Nephron progenitor cell (in vitro differentiated cells): ENCODE data around the gene SLC44A4.
"Not testable (repeated sequence)": the region's sequence is repeated elsewhere in the genome, so short reads cannot be mapped to it uniquely, and the experiment has no call there.

ENCODE experiments used
- DNase-seq: peaks from one replicate; pipeline ENCODE4 v3.0.0; 2021
- H3K27ac Mint-ChIP-seq: 2 replicates; pipeline ENCODE4 v1.8.0; 2021; ENCODE audit warnings: mild to moderate bottlenecking, moderate library complexity, mixed read lengths
- H3K27me3 Mint-ChIP-seq: 2 replicates; pipeline ENCODE4 v1.8.0; 2021; ENCODE audit warnings: mild to moderate bottlenecking, low read depth, mixed read lengths; ENCODE audit not compliant: poor library complexity
- H3K36me3 Mint-ChIP-seq: 2 replicates; pipeline ENCODE4 v1.8.0; 2021; ENCODE audit warnings: low read depth, mixed read lengths
- H3K4me1 Mint-ChIP-seq: 2 replicates; pipeline ENCODE4 v1.8.0; 2021; ENCODE audit warnings: mixed read lengths
- H3K4me3 Mint-ChIP-seq: 2 replicates; pipeline ENCODE4 v1.8.0; 2021; ENCODE audit warnings: mild to moderate bottlenecking, moderate library complexity, mixed read lengths
- H3K9me3 Mint-ChIP-seq: 2 replicates; pipeline ENCODE4 v1.8.0; 2021; ENCODE audit warnings: mild to moderate bottlenecking, moderate library complexity, mixed read lengths
- TF ChIP-seq, protein P1 (sequence below): fragments of 200-600 bp; sonication (generic); IDR thresholded peaks from 2 replicates; pipeline ENCODE4 v1.5.0; 2021; ENCODE audit warnings: antibody characterized with exemption

Gene SLC44A4

DNA sequence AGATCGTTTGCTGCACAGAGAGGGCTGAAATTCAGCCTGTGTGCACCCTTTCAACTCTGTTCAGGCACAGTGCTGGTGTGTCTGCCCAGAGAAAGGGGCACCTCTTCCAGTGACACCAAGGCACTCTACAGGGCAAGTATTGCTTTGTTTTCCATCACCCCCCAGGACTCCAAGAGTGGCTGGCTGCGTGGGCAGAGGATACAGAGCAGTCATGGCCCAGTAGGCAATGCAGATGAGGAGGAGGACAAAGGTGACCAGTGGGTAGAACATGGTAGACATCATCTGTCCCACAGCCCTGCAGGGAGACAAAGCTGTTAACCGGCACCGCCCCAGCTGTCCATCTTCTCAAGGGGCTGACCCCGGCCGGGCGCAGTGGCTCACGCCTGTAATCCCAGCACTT lies 9.5 kb downstream of the SLC44A4 start:
- Mint-ChIP-seq H3K27ac (no peak overlapping the region), H3K4me1 (peaks cover 48% of the 10 kb centered on the region), H3K36me3 (no peaks in the 10 kb centered on the region), H3K9me3 (no peaks in the 10 kb centered on the region), H3K27me3 (peaks cover 7% of the 10 kb centered on the region), H3K4me3 (no peak overlapping the region)
- TF ChIP-seq, protein P1, sequence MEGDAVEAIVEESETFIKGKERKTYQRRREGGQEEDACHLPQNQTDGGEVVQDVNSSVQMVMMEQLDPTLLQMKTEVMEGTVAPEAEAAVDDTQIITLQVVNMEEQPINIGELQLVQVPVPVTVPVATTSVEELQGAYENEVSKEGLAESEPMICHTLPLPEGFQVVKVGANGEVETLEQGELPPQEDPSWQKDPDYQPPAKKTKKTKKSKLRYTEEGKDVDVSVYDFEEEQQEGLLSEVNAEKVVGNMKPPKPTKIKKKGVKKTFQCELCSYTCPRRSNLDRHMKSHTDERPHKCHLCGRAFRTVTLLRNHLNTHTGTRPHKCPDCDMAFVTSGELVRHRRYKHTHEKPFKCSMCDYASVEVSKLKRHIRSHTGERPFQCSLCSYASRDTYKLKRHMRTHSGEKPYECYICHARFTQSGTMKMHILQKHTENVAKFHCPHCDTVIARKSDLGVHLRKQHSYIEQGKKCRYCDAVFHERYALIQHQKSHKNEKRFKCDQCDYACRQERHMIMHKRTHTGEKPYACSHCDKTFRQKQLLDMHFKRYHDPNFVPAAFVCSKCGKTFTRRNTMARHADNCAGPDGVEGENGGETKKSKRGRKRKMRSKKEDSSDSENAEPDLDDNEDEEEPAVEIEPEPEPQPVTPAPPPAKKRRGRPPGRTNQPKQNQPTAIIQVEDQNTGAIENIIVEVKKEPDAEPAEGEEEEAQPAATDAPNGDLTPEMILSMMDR, result no peak
- no peak for DNase-seq

DNA sequence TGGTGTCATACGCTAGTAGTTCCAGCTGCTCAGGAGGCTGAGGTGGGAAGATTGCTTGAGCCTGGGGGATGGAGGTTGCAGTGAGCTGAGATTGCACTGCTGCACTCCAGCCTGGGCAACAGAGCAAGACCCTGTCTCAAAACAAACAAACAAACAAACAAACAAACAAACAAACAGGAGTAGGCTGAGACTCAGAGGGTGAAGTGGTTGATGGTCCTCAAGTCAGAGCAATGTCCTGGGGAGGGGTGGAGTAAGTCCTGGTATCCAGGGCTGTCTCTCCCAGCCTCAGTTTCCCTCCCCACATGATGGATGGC lies 10.2 kb downstream of the SLC44A4 start:
- not testable (repeated sequence) for H3K9me3 Mint-ChIP-seq, H3K36me3 Mint-ChIP-seq, H3K27me3 Mint-ChIP-seq, H3K4me3 Mint-ChIP-seq, H3K27ac Mint-ChIP-seq, DNase-seq
- H3K4me1 Mint-ChIP-seq, result peaks cover 51% of the 10 kb centered on the region

DNA sequence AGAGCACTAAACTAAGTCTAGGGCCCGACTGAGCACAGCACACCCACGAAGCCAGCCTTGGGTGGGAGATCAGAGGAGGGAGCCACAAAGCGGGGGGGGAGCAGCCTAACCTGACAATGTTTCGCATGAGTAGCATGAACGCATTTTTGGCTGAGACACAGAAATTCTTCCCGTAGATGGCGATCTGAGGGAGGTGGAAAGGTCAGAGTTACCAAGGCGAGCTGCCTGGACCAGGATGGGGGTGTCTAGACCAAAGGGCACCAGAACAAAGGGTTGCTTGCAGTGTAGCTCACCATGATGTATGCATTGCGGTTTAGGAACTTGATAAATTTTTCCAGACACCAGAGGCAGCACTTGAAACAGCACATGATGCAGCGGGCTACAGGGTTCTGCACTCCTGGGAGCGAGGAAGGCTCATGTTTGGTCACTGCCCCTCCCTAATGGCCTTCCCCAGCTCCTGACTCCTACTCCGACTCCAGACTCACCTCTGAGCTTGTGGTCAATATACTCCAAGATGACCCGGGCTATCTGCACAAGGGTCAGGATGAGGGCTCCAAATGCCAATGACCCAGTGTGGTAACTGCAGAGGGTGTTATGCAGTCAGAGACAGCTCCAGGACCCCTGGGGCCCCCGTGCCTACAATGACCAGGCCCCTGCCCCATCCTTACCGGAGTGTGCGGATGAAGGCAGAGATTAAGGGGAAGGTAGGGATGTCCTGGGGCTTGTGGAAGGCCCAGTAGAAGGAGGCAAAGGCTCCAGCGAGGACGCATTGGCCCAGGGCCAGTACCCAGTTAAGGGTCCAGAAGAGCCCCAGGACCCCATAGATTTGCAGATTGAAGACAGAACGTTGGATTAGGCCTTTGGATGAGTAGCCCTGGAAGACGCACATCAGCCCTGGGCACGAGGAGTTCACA lies 13.3 kb downstream of the SLC44A4 start:
- H3K4me3 Mint-ChIP-seq, result peak overlapping the region; percentile 33

DNA sequence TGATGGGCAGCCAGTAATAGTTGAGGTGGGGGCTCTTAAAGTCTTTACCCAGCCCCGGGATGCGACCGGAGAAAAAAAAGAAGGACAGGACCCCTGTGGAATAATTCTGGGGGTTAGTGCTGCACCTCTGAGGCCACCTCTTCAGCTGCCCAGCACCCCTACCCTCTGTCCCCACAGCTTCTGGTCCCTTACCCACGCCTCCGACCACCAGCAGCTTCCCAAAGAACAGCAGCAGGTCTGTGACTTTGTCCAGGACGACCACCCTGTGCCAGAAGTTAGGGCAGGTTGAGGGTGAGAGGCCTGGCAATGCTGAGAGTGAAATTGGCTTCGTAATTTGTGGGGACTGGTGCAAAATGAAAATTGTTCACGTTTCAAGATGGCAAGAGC lies 14.0 kb downstream of the SLC44A4 start:
- TF ChIP-seq, protein P1, result no peak
- peak overlapping the region; percentile 91 for H3K27ac Mint-ChIP-seq
- H3K27me3 Mint-ChIP-seq, result peaks cover 11% of the 10 kb centered on the region
- DNase-seq, result no peak
- H3K9me3 Mint-ChIP-seq, result no peaks in the 10 kb centered on the region
- peaks cover 10% of the 10 kb centered on the region for H3K36me3 Mint-ChIP-seq
- peaks cover 46% of the 10 kb centered on the region for H3K4me1 Mint-ChIP-seq
- peak overlapping the region; percentile 33 for H3K4me3 Mint-ChIP-seq

More for the DNA sequence above, 13.3 kb downstream of the SLC44A4 start:
- H3K9me3 Mint-ChIP-seq, result no peaks in the 10 kb centered on the region
- H3K27me3 Mint-ChIP-seq, result peaks cover 9% of the 10 kb centered on the region
- peaks cover 49% of the 10 kb centered on the region for H3K4me1 Mint-ChIP-seq
- peak overlapping the region; percentile 91 for H3K27ac Mint-ChIP-seq
- no peak for DNase-seq
- peaks cover 5% of the 10 kb centered on the region for H3K36me3 Mint-ChIP-seq
- TF ChIP-seq, protein P1, result no peak

DNA sequence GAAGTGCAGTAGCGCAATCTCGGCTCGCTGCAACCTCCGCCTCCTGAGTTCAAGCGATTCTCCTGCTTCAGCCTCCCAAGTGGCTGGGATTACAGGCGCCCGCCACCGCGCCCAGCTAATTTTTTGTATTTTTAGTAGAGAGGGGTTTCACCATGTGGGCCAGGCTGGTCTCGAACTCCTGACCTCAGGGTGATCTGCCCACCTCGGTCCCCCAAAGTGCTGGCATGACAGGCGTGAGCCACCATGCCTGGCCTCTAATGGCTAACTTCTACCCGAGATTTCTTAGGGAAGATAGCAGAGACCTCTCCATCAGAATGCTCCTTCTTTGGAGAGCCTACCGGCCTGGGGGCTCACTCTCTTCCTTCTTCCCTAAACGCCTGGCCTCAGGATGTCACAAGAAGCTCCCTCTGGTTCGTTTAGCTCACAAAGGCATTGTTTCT lies 14.7 kb downstream of the SLC44A4 start:
- Mint-ChIP-seq H3K36me3 (peaks cover 16% of the 10 kb centered on the region), H3K4me3 (peak overlapping the region; percentile 91), H3K27ac (peak overlapping the region; percentile 85), H3K4me1 (peaks cover 42% of the 10 kb centered on the region), H3K27me3 (peaks cover 12% of the 10 kb centered on the region)
- H3K9me3 Mint-ChIP-seq, DNase-seq: not testable (repeated sequence)

DNA sequence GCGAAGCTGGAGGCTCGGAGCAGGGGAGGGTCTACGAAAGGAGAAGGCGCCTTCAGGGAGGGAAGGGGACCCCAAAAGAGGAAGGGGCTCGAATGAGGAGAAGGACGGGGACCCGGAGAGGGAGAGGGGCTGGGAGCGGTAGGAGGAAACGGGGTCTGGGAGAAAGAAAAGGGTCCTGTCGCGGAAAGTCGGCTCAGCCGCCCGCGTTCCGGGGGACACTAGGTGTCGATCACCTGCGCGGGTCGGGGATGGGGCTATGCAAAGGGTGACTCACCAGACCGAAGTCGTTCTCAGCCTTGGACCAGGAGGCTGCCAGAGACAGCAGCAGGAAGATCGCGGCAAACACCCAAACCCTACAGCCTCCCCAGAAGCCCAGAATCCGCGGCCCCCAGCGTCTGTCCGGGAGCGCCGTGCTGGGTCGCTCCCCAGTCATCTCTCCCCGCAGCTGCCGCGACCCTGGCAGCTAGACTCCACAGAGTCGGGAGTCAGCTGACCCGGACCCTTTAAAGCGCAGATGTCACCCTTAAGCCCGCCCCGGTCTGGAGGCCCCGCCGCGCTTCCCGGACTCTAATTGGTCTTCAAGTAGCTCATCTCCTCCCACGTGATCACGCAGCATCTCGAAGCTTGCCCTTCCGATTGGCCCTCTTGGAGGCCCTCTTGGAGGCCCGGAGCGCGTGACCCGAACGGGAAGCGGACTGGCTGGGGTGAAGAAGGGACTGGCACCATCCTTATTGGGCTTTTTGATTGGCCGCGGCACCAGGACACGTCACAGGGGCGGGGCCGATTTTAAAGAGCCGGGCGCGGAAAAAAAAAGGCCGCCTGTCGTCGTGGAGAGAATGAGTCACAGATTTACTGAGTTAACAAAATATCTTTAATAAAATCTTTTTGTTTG lies 16.2 kb downstream of the SLC44A4 start, which contains the start of gene NEU1:
Gene NEU1 (minus strand): TSS at position 478 of the 892 bp plus-strand sequence. CDS start 45 bp downstream, at position 433.
- H3K9me3 Mint-ChIP-seq, result no peaks in the 10 kb centered on the region
- TF ChIP-seq, protein P1, result no peak
- DNase-seq, result peak; percentile 97
- H3K4me1 Mint-ChIP-seq, result peaks cover 38% of the 10 kb centered on the region
- peak within 1 kb of the TSS; percentile 85 for H3K27ac Mint-ChIP-seq
- peaks cover 12% of the 10 kb centered on the region for H3K27me3 Mint-ChIP-seq
- peaks cover 23% of the 10 kb centered on the region for H3K36me3 Mint-ChIP-seq
- H3K4me3 Mint-ChIP-seq, result peak within 1 kb of the TSS; percentile 91
